GF-D8 (cell line): ENCODE measurements around the gene FRMPD4.

Experiments used
- DNase-seq: peaks from one replicate; lab custom pipeline; 2025; lab: John Stamatoyannopoulos, UW

Gene FRMPD4

GRCh38 chrX:12301288-12301687 is 163.0 kb downstream of the FRMPD4 start:
- DNase-seq: no peak

GRCh38 chrX:12304261-12304660 is 166.0 kb downstream of the FRMPD4 start:
- DNase-seq: no peak

GRCh38 chrX:12307961-12308360 is 169.7 kb downstream of the FRMPD4 start:
- no peak for DNase-seq

GRCh38 chrX:12308420-12308819 is 170.1 kb downstream of the FRMPD4 start:
- no peak for DNase-seq

GRCh38 chrX:12309040-12309743 is 170.9 kb downstream of the FRMPD4 start:
- DNase-seq: no peak

GRCh38 chrX:12309744-12310076 is 171.4 kb downstream of the FRMPD4 start:
- no peak for DNase-seq

GRCh38 chrX:12314651-12315050 is 176.4 kb downstream of the FRMPD4 start:
- DNase-seq: no peak

- no peak for DNase-seq
These were observed 177.3 kb downstream of the FRMPD4 start for GRCh38 chrX:12315526-12315925.

GRCh38 chrX:12319003-12319519 is 180.8 kb downstream of the FRMPD4 start:
- DNase-seq: no peak

GRCh38 chrX:12319992-12320391 is 181.7 kb downstream of the FRMPD4 start:
- no peak for DNase-seq

GRCh38 chrX:12322031-12322430 is 183.8 kb downstream of the FRMPD4 start:
- no peak for DNase-seq

- no peak for DNase-seq
These were observed 186.9 kb downstream of the FRMPD4 start for GRCh38 chrX:12325171-12325570.

GRCh38 chrX:12327836-12328235 is 189.6 kb downstream of the FRMPD4 start:
- no peak for DNase-seq

GRCh38 chrX:12329476-12329875 is 191.2 kb downstream of the FRMPD4 start:
- no peak for DNase-seq

GRCh38 chrX:12330841-12331240 is 192.6 kb downstream of the FRMPD4 start:
- no peak for DNase-seq

GRCh38 chrX:12332786-12333347 is 194.6 kb downstream of the FRMPD4 start:
- DNase-seq: no peak

GRCh38 chrX:12339921-12340320 is 201.6 kb downstream of the FRMPD4 start:
- DNase-seq: no peak

GRCh38 chrX:12344954-12345353 is 206.7 kb downstream of the FRMPD4 start:
- no peak for DNase-seq

GRCh38 chrX:12349201-12349600 is 210.9 kb downstream of the FRMPD4 start:
- no peak for DNase-seq

- no peak for DNase-seq
These were observed 214.6 kb downstream of the FRMPD4 start for GRCh38 chrX:12352922-12353321.

- no peak for DNase-seq
These were observed 222.1 kb downstream of the FRMPD4 start for GRCh38 chrX:12360383-12360782.

- no peak for DNase-seq
These were observed 222.8 kb downstream of the FRMPD4 start for GRCh38 chrX:12360986-12361598.

- DNase-seq: no peak
These were observed 224.9 kb downstream of the FRMPD4 start for GRCh38 chrX:12363216-12363615.
